Natural killer cell treated with Interleukin-12 subunit alpha and Interleukin-12 subunit beta and Interleukin-15 and Interleukin-18, amount 100 ng/mL, for 72 hours (primary cell): ENCODE measurements around the gene TUT1. TPM values are rescaled to one million over a fixed set of nuclear protein-coding genes. Genes with fewer than 3 reads are reported as not detected.

Source experiments
- ATAC-seq, 2 donors: fragments of 150-1000 bp; cut with Tn5 transposase in 1 of 2; sonication (Bioruptor Pico), chemical (Tn5 transposase) in 1 of 2; 2 replicates each; pipeline ENCODE4 v1.10.0; 2021
- DNase-seq: peaks from one replicate; pipeline ENCODE4 v3.0.0; 2022; ENCODE audit warnings: low spot score
- H3K27ac Mint-ChIP-seq, 2 donors: 1 replicate in 1 of 2; 2 replicates in 1 of 2; pipeline ENCODE4 v1.8.0; 2022; ENCODE audit warnings: mixed read lengths in 2 of 2, mild to moderate bottlenecking in 1 of 2, moderate library complexity in 1 of 2
- H3K27me3 Mint-ChIP-seq, 2 donors: 1 replicate in 1 of 2; 2 replicates in 1 of 2; pipeline ENCODE4 v1.8.0; 2022; ENCODE audit warnings: mixed read lengths in 2 of 2
- H3K36me3 Mint-ChIP-seq: one replicate; pipeline ENCODE4 v1.8.0; 2022; ENCODE audit warnings: mixed read lengths
- H3K4me1 Mint-ChIP-seq, 2 donors: 1 replicate in 1 of 2; 2 replicates in 1 of 2; pipeline ENCODE4 v1.8.0; 2022; ENCODE audit warnings: low read depth in 2 of 2, mixed read lengths in 2 of 2, mild to moderate bottlenecking in 1 of 2
- H3K4me3 Mint-ChIP-seq: one replicate; pipeline ENCODE4 v1.8.0; 2022; ENCODE audit warnings: mixed read lengths
- H3K9me3 Mint-ChIP-seq: 2 replicates; pipeline ENCODE4 v1.8.0; 2022; ENCODE audit warnings: mixed read lengths
- total RNA-seq, 2 donors: library from RNA; stranded (reverse); gene quantifications; one replicate each; pipeline ENCODE4 v1.2.3, GENCODE V29; 2022

The TUT1 gene
- total RNA-seq, 2 donors from 2014 or later, result 24.1 to 35.7 TPM

DNA sequence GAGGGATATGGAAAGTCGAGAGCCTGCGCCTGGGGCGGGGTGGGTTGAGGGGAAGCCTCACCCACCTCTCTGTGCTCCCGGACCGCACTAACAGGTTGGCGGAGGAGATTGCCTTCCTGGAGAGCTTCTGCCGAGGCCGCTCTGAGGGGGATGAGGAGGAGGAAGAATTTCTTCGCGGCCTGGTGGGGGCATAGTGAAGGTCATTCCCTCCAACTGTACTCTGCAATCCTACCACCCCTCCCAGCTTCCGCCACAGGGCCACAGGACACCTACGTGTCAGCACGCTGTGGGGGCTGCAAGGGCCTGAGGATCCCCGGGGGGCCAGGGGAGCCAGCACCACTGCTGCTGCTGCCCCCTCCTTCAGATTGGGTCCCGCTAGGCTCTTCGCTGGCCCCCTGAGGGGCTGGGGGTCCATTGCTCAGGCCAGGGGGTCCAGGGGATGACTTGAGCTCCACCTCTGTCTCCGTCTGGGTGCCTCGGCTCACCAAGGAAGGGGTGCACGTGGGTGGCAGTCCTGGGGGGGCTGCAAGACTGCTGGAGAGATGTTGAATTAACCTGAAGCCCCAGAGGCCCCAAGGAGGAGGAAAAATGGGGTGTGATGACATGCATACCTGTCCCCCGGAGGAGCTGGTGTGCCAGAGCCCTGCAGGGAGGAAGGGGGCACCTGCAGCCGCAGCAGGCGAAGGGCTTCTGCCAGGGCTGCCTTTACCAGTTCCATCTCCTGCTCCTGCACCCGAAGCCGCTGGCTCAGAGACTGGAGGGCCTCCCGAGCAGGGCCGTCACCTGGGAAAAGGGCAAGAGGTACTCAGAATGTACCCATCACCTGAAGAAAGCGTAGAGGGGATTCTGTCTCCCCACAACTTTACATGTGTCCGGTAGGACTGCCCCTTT is 19.7 kb upstream of the TUT1 start:
- H3K36me3 Mint-ChIP-seq, result no peaks in the 10 kb centered on the region

DNA sequence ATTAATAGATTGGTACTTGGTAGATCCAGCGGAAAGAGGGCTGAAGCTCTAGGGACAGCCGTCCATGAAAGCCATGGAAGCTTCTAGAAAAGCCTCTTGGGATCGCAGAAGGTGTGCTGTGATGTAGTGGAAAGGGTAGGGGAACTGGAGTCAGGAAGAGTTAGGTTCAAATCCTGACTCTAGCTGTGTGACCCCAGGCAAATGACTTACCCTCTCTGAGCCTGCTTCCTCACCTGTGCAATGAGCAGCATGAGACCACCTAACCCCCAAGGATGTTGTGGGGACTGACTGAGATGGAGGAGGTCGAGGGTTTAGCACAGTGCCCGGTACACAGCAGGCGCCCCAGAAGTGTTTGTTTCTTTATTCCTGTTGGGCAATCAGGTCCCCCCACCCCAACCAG is 19.1 kb upstream of the TUT1 start:
- Mint-ChIP-seq H3K4me1 (peaks cover 42 to 44% of the 10 kb centered on the region in 2 donors), H3K27ac (peak overlapping the region; percentile 93 to 97), H3K9me3 (no peaks in the 10 kb centered on the region), H3K4me3 (peak overlapping the region; percentile 78), H3K36me3 (no peaks in the 10 kb centered on the region), H3K27me3 (no peaks in the 10 kb centered on the region)
- no peak for DNase-seq
- ATAC-seq, result no peak

More for the DNA sequence above, 19.7 kb upstream of the TUT1 start:
- no peaks in the 10 kb centered on the region for H3K27me3 Mint-ChIP-seq
- peak overlapping the region; percentile 98 for H3K4me3 Mint-ChIP-seq
- DNase-seq (no peak), ATAC-seq (no peak)
- H3K9me3 Mint-ChIP-seq, result no peaks in the 10 kb centered on the region
- peaks cover 42 to 44% of the 10 kb centered on the region in 2 donors for H3K4me1 Mint-ChIP-seq
- H3K27ac Mint-ChIP-seq, result peak overlapping the region; percentile 93 to 97

DNA sequence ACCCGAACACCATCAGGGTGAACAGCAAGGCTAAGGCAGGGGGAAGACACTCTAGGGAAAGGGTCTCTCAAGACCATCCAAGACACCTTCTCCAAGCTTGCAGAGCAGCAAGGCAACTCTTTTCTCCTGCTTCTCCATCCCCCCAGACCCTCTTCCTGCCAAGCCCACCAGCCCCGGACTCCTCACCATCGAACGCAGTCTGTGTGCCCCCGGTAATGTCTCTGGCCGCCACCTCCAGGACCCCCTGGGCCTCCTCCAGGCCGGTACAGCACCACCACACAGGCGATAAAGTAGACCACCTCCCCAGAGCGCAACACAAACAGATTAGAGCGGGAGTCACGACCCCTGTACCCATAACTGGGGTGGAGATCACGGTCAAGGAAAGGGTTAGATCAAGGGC is 17.5 kb upstream of the TUT1 start:
- DNase-seq (no peak), ATAC-seq (no peak)
- H3K27me3 Mint-ChIP-seq, result no peaks in the 10 kb centered on the region
- H3K9me3 Mint-ChIP-seq, result no peaks in the 10 kb centered on the region
- peaks cover 5% of the 10 kb centered on the region for H3K36me3 Mint-ChIP-seq
- peak overlapping the region; percentile 38 to 47 for H3K27ac Mint-ChIP-seq
- peaks cover 38 to 41% of the 10 kb centered on the region in 2 donors for H3K4me1 Mint-ChIP-seq
- H3K4me3 Mint-ChIP-seq, result peak overlapping the region; percentile 25

DNA sequence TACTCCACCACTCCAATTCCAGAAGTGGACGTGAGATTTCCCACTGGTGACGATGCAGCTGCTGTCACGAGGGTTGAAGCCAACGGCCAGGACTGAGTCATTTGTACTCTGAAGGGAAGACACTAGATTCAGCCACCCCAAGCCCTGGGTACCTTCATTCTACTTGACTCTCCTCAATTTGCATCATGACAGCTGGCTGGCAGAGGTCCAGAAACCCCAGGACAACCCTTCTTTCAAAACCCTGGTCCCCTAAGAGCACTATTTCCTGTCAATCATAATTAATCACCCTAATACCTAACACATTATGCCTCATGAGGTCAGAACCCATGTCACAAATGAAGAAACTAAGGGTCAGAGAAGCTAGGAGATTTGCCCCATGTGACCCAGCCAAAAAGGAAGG is 16.4 kb upstream of the TUT1 start:
- no peaks in the 10 kb centered on the region for H3K9me3 Mint-ChIP-seq
- no peak overlapping the region for H3K4me3 Mint-ChIP-seq
- H3K27ac Mint-ChIP-seq, result peak overlapping the region; percentile 50 to 58
- peaks cover 45% of the 10 kb centered on the region in 2 donors for H3K4me1 Mint-ChIP-seq
- ATAC-seq, result no peak
- H3K27me3 Mint-ChIP-seq, result no peaks in the 10 kb centered on the region
- DNase-seq, result no peak
- peaks cover 11% of the 10 kb centered on the region for H3K36me3 Mint-ChIP-seq

GRCh38 chr11:62605902-62606301 is 14.6 kb upstream of the TUT1 start:
- H3K4me3 Mint-ChIP-seq, result no peak overlapping the region
- peaks cover 39 to 45% of the 10 kb centered on the region in 2 donors for H3K4me1 Mint-ChIP-seq
- peaks cover 11% of the 10 kb centered on the region for H3K36me3 Mint-ChIP-seq
- H3K9me3 Mint-ChIP-seq, result no peaks in the 10 kb centered on the region
- no peaks in the 10 kb centered on the region for H3K27me3 Mint-ChIP-seq
- no peak overlapping the region for H3K27ac Mint-ChIP-seq
- ATAC-seq, result no peak
- no peak for DNase-seq

- Mint-ChIP-seq H3K36me3 (peaks cover 13% of the 10 kb centered on the region), H3K27ac (no peak overlapping the region), H3K9me3 (no peaks in the 10 kb centered on the region), H3K27me3 (no peaks in the 10 kb centered on the region), H3K4me1 (peaks cover 40 to 42% of the 10 kb centered on the region in 2 donors), H3K4me3 (no peak overlapping the region)
- no peak for ATAC-seq
- DNase-seq, result no peak
Measured at GRCh38 chr11:62605467-62605866, 14.1 kb upstream of the TUT1 start.

GRCh38 chr11:62604460-62605120 is 13.3 kb upstream of the TUT1 start:
- no peak overlapping the region for H3K27ac Mint-ChIP-seq

GRCh38 chr11:62603776-62604299 is 12.5 kb upstream of the TUT1 start:
- no peaks in the 10 kb centered on the region for H3K27me3 Mint-ChIP-seq
- H3K4me1 Mint-ChIP-seq, result peaks cover 46 to 48% of the 10 kb centered on the region in 2 donors
- peak overlapping the region; percentile 65 to 68 for H3K27ac Mint-ChIP-seq
- no peak for ATAC-seq
- no peaks in the 10 kb centered on the region for H3K9me3 Mint-ChIP-seq
- H3K36me3 Mint-ChIP-seq, result peaks cover 29% of the 10 kb centered on the region
- H3K4me3 Mint-ChIP-seq, result peak overlapping the region; percentile 56
- no peak for DNase-seq

More at GRCh38 chr11:62604460-62605120, 13.3 kb upstream of the TUT1 start:
- Mint-ChIP-seq H3K4me3 (no peak overlapping the region), H3K27me3 (no peaks in the 10 kb centered on the region), H3K9me3 (no peaks in the 10 kb centered on the region), H3K36me3 (peaks cover 22% of the 10 kb centered on the region), H3K4me1 (peaks cover 43% of the 10 kb centered on the region in 2 donors)
- no peak for DNase-seq
- ATAC-seq, result no peak

GRCh38 chr11:62603072-62603408 is 11.7 kb upstream of the TUT1 start:
- Mint-ChIP-seq H3K27ac (peak overlapping the region; percentile 65 to 68), H3K36me3 (peaks cover 36% of the 10 kb centered on the region), H3K9me3 (no peaks in the 10 kb centered on the region), H3K4me1 (peaks cover 50 to 51% of the 10 kb centered on the region in 2 donors), H3K4me3 (peak overlapping the region; percentile 56), H3K27me3 (no peaks in the 10 kb centered on the region)
- ATAC-seq (no peak), DNase-seq (no peak)

DNA sequence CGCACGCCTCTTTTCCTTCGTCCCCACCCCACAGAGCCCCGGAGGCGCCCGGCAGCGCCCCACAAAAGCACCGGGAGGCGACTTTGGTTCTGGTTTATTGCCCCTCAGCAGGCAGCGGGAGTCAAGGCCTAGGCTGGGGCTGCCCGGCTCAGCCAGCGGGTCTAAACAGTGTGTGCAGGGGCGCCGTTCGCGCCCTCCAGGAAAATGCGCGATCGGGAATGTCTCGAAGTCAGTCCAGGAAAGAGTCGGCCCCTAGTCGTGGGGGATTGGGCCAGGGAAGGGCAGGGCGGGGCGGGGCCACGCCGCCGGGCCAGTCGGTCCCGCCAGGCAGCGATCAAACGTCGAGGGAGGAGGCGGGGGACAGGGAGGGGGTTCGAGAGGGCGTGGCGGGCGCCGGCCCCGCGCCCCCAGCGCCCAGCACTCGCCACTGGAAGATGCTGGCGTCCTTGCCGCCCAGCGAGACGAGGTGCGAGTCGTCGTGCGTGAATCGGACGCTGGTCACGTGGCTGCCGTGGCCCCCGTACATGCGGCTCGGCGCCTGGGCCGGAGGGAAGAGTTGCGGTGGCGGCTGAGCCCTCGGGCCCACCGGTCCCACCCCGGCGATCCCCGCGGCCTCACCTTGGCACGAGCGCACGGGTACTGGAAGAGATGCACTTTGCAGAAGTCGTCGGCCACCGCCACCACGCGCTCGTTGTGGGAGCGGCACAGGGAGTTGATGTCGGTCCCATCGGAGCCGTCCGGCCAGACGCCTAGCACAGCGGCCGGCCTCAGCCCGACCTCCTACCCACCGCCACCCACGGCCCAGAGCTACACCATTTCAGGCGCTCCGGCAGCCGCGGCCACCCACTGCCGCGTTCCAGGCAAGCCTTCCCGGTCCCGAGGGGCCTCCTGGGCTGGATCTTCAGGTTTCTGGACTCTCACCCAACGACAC is 11.1 kb upstream of the TUT1 start:
- Mint-ChIP-seq H3K27me3 (no peaks in the 10 kb centered on the region), H3K27ac (peak overlapping the region; percentile 89 to 90), H3K4me3 (peak overlapping the region; percentile 91), H3K4me1 (peaks cover 51 to 52% of the 10 kb centered on the region in 2 donors), H3K9me3 (no peaks in the 10 kb centered on the region), H3K36me3 (peaks cover 42% of the 10 kb centered on the region)
- peak; percentile 0 to 8 for ATAC-seq
- no peak for DNase-seq

- ATAC-seq (peak; percentile 89 to 90), DNase-seq (peak; percentile 98)
- H3K36me3 Mint-ChIP-seq, result peaks cover 46% of the 10 kb centered on the region
- peaks cover 55 to 56% of the 10 kb centered on the region in 2 donors for H3K4me1 Mint-ChIP-seq
- peak within 1 kb of the TSS; percentile 89 to 90 for H3K27ac Mint-ChIP-seq
- no peaks in the 10 kb centered on the region for H3K27me3 Mint-ChIP-seq
- peak within 1 kb of the TSS; percentile 91 for H3K4me3 Mint-ChIP-seq
- no peaks in the 10 kb centered on the region for H3K9me3 Mint-ChIP-seq
Measured at GRCh38 chr11:62601372-62602140, 10.2 kb upstream of the TUT1 start, which contains the start of gene MTA2. MTA2 (minus strand) TSS chr11:62601865; CDS start chr11:62601450, 415 bp downstream.

DNA sequence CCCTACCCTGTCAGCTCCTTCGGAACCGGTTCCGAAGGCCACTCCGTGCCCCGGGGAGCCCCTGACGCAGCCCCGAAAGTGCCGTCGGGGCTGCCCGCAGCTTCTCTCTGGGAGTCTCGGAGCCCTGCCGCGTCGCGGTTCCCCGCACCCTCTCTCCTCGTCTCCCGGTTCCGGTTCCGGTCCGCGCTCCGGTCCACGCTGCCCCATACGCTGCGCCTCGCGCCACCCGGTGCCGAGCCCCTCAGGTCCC is 9.7 kb upstream of the TUT1 start:
- peaks cover 53 to 56% of the 10 kb centered on the region in 2 donors for H3K4me1 Mint-ChIP-seq
- peak; percentile 68 for DNase-seq
- H3K27me3 Mint-ChIP-seq, result no peaks in the 10 kb centered on the region
- peaks cover 46% of the 10 kb centered on the region for H3K36me3 Mint-ChIP-seq
- ATAC-seq, result peak; percentile 2 to 28
- H3K9me3 Mint-ChIP-seq, result no peaks in the 10 kb centered on the region
- peak overlapping the region; percentile 91 for H3K4me3 Mint-ChIP-seq
- peak overlapping the region; percentile 89 to 90 for H3K27ac Mint-ChIP-seq
